Adrenal gland (tissue), 12 donors: Measurements from ENCODE around the gene AGFG1. TPM values are rescaled to one million over a fixed set of nuclear protein-coding genes. Genes with fewer than 3 reads are reported as not detected.

Source experiments
- DNase-seq, 7 donors: peaks; one replicate each; pipeline ENCODE4 v3.0.0-alpha.2; 2019 to 2020
- H3K27ac ChIP-seq, 5 donors: fragments of 200-600 bp; sonication (generic) in 4 of 5; 1 replicate in 3 of 5; 2 replicates in 2 of 5; pipeline versions ENCODE4 v1.5.1 to v1.8.0; 2016 to 2020; ENCODE audit warnings: mild to moderate bottlenecking in 1 of 5
- H3K27me3 ChIP-seq: fragments of 200-600 bp; 2 replicates; pipeline ENCODE4 v1.8.0; 2021
- H3K36me3 ChIP-seq, 2 donors: fragments of 200-600 bp; replicated peaks in 1 of 2; 1 replicate in 1 of 2; 2 replicates in 1 of 2; pipeline versions ENCODE4 v1.5.1 to v1.8.0; 2018 to 2022
- H3K4me1 ChIP-seq, 2 donors: fragments of 200-600 bp; replicated peaks in 1 of 2; 1 replicate in 1 of 2; 2 replicates in 1 of 2; pipeline versions ENCODE4 v1.5.1 to v1.8.0; 2018 to 2021
- H3K4me3 ChIP-seq, 4 donors: fragments of 200-600 bp; sonication (generic) in 3 of 4; one replicate each; pipeline ENCODE4 v1.5.1; 2016 to 2018
- H3K9me3 ChIP-seq, 3 donors: fragments of 200-600 bp; sonication (generic) in 1 of 3; replicated peaks in 1 of 3; 1 replicate in 2 of 3; 2 replicates in 1 of 3; pipeline versions ENCODE4 v1.5.1 to v1.8.0; 2016 to 2021
- POLR2A ChIP-seq, 2 donors: fragments of 450-650 bp; IDR thresholded peaks; one replicate each; pipeline ENCODE4 v1.6.1; 2017; ENCODE audit warnings: antibody characterized with exemption in 2 of 2, mild to moderate bottlenecking in 2 of 2, moderate library complexity in 1 of 2
- WGBS, 4 donors: extraction: QIAGEN DNeasy Blood & Tissue Kit in 2 of 4; methylation state at CpG; one replicate each; pipeline versions ENCODE4 v1.1.5 to v1.1.7; 2013 to 2017; 5-methylcytosine and 5-hydroxymethylcytosine counted together
- intact Hi-C, 2 donors: fragments of 100-400 bp; cut with DNase I; formaldehyde crosslinking; loops; one replicate each; pipeline versions ENCODE4 v1.14.1 to v1.15.0; 2022 to 2023
- polyA plus RNA-seq, 3 donors: library from polyadenylated mRNA; stranded (reverse); fragments of 200-250 nt in 2 of 3; fragments of 350-450 nt in 1 of 3; fragmentation: Illumina TruSeq in 1 of 3; extraction: RNeasy Lipid Tissue Mini Kit (QIAGEN cat#74804) in 1 of 3; gene quantifications; one replicate each; pipeline ENCODE4 v1.2.3, GENCODE V29; 2013 to 2014
- total RNA-seq, 9 donors: library from RNA; depleted of rRNA in 4 of 9; stranded (reverse); fragments of >200 nt in 4 of 9; fragments of 120-200 nt in 1 of 9; fragmentation: NEBNext Ultra II Directional in 1 of 9; extraction: Animal tissue kit (Norgen Biotek cat#: 25700) in 1 of 9; gene quantifications; one replicate each; pipeline versions ENCODE4 v1.1.0 to v1.2.4, GENCODE V29; 2013 to 2023
- TF ChIP-seq, protein P1 (sequence below), 6 experiments: fragments of 450-650 bp in 4 of 6; fragments of 200-600 bp in 2 of 6; sonication (generic) in 1 of 6; IDR thresholded peaks; 1 replicate in 5 of 6; 2 replicates in 1 of 6; pipeline versions ENCODE4 v1.5.1 to v1.8.0; 2016 to 2021; ENCODE audit warnings: antibody characterized with exemption in 6 of 6, mild to moderate bottlenecking in 2 of 6, moderate library complexity in 1 of 6
- donor health status: healthy with polysubstance abuse.
- donor health status: Bipolar disorder and iron deficiency.
- donor health status: DM: yes; HTN: yes; CAD: no.
- donor health status: DM: no; HTN: no; CAD: no.
- donor health status: DM: no; HTN: no; CAD: no.
- donor health status: DM: yes; HTN: yes; CAD: no.

The AGFG1 gene
- total and polyA plus RNA-seq, 12 donors: 13.5 to 117 (median 64.7) TPM

DNA sequence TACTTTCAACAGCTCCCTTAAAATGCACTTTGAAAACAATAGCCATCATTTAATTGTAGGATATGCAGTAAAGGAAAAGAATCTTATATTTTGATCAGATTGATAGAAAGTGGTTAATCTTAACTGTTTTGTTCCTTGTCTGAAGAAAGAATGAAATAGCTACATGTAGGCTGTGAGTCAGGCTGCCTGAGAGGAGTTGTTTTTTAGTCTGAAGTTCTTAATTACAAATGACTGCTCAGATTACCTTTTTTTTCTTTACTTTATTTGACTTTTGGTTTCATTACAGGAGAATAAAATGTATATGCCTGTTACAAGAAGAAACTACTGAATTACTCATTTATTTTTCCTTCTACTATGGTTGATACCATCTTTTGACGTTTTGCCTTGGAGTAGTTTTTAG, 56.8 kb downstream of the AGFG1 start:
- Histone ChIP-seq H3K27me3 (no peaks in the 10 kb centered on the region), H3K36me3 (peaks cover 0 to 48% of the 10 kb centered on the region in 2 donors), H3K4me1 (peaks cover 7 to 22% of the 10 kb centered on the region in 2 donors), H3K4me3 (no peak overlapping the region), H3K9me3 (no peaks in the 10 kb centered on the region), H3K27ac (no peak overlapping the region)
- intact Hi-C loops: no loop called here
- no peak for TF ChIP-seq POLR2A (IDR thresholded peaks at IDR 0.05)
- TF ChIP-seq, protein P1, sequence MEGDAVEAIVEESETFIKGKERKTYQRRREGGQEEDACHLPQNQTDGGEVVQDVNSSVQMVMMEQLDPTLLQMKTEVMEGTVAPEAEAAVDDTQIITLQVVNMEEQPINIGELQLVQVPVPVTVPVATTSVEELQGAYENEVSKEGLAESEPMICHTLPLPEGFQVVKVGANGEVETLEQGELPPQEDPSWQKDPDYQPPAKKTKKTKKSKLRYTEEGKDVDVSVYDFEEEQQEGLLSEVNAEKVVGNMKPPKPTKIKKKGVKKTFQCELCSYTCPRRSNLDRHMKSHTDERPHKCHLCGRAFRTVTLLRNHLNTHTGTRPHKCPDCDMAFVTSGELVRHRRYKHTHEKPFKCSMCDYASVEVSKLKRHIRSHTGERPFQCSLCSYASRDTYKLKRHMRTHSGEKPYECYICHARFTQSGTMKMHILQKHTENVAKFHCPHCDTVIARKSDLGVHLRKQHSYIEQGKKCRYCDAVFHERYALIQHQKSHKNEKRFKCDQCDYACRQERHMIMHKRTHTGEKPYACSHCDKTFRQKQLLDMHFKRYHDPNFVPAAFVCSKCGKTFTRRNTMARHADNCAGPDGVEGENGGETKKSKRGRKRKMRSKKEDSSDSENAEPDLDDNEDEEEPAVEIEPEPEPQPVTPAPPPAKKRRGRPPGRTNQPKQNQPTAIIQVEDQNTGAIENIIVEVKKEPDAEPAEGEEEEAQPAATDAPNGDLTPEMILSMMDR (IDR thresholded peaks at IDR 0.05): no peak
- DNase-seq: no peak
- 37 to 44% (median 39%) methylated on average over 1 of the region's 1 CpG for WGBS, 4 donors

DNA sequence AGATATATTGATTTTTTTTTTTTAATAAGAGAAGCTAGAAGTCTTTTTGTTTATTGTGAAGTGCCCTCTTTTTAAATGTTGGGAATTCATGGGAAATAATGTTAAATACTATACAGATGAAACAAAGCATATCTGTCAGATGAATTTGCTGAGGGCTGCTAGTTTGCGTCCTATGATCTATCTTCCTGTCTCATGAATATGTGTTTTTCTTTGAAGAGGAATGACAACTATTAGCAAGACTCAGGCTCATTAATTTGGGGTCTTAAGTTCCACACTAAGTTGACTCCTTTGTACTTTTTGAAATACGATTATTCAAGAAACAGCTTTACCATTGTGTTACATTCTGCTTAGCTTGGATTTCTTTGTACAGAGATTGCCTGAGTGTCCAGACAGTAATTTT, 57.9 kb downstream of the AGFG1 start:
- no peak overlapping the region for H3K27ac ChIP-seq
- TF ChIP-seq POLR2A (IDR thresholded peaks at IDR 0.05): no peak
- TF ChIP-seq, protein P1 (IDR thresholded peaks at IDR 0.05): no peak

DNA sequence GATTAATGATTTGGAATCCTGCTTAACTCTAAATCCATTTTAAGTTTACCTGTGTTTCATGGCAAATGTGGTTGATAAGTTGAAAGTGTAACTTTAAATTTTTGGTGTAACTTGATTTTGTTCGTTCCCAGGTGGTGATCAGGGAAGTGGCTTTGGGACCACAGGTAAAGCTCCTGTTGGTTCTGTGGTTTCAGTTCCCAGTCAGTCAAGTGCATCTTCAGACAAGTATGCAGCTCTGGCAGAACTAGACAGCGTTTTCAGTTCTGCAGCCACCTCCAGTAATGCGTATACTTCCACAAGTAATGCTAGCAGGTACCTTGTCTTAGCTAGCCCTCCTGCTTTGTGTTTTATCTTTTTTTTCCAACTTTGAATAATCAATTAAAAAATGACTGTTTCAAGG, 62.8 kb downstream of the AGFG1 start:
- 88 to 97% (median 91%) methylated on average over 3 of the region's 3 CpGs for WGBS, 4 donors
- no peak for DNase-seq
- Histone ChIP-seq H3K9me3 (no peaks in the 10 kb centered on the region), H3K4me1 (no peaks in the 10 kb centered on the region), H3K4me3 (no peak overlapping the region), H3K27ac (no peak overlapping the region), H3K27me3 (no peaks in the 10 kb centered on the region), H3K36me3 (peaks cover 0 to 74% of the 10 kb centered on the region in 2 donors)
- TF ChIP-seq, protein P1 (IDR thresholded peaks at IDR 0.05): no peak
- no peak for TF ChIP-seq POLR2A (IDR thresholded peaks at IDR 0.05)
- intact Hi-C loops: no loop called here

More for the DNA sequence above, 57.9 kb downstream of the AGFG1 start:
- Histone ChIP-seq H3K4me3 (no peak overlapping the region), H3K27me3 (no peaks in the 10 kb centered on the region), H3K9me3 (no peaks in the 10 kb centered on the region), H3K4me1 (peaks cover 7 to 16% of the 10 kb centered on the region in 2 donors), H3K36me3 (peaks cover 0 to 51% of the 10 kb centered on the region in 2 donors)
- no peak for DNase-seq
- 88 to 97% (median 95%) methylated on average over 2 of the region's 2 CpGs for WGBS, 4 donors
- intact Hi-C loops: no loop called here

DNA sequence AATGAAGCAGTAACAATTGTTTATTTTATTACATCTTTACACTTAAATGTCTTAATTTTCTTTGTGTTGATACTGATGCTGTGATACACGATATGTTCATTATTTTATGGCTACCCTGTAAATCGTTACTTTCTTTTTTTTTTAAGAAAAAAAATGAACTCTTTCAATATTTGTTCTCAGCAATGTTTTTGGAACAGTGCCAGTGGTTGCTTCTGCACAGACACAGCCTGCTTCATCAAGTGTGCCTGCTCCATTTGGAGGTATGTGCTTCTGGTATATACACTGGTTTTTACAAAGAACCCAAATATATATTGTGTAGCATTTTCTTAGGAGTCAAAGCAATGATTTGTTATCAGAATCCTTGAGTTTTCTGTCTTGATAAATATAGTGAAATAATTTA, 64.5 kb downstream of the AGFG1 start:
- TF ChIP-seq POLR2A (IDR thresholded peaks at IDR 0.05): no peak
- TF ChIP-seq, protein P1 (IDR thresholded peaks at IDR 0.05): no peak

More for the DNA sequence above, 64.5 kb downstream of the AGFG1 start:
- peak in 1 of 7 donors; percentile 18 for DNase-seq
- intact Hi-C loops: no loop called here
- Histone ChIP-seq H3K9me3 (no peaks in the 10 kb centered on the region), H3K27me3 (no peaks in the 10 kb centered on the region), H3K27ac (no peak overlapping the region), H3K36me3 (peaks cover 0 to 76% of the 10 kb centered on the region in 2 donors), H3K4me1 (no peaks in the 10 kb centered on the region), H3K4me3 (no peak overlapping the region)
- WGBS, 4 donors: 52 to 61% (median 58%) methylated on average over 2 of the region's 2 CpGs
